Forelimb muscle (tissue), 1 donor: ENCODE results near the gene ALG14. TPM values are rescaled to one million over a fixed set of nuclear protein-coding genes. Genes with fewer than 3 reads are reported as not detected.
"Not testable (repeated sequence)": the region's sequence is repeated elsewhere in the genome, so short reads cannot be mapped to it uniquely, and the experiment has no call there.

ENCODE experiments used
- DNase-seq: peaks from one replicate; pipeline ENCODE4 v3.0.0-alpha.2; 2013; ENCODE audit warnings: low read depth
- polyA plus RNA-seq: library from polyadenylated mRNA; unstranded; fragments of 120-200 nt; gene quantifications from one replicate; pipeline ENCODE4 v1.2.1, GENCODE V29; 2013; ENCODE audit not compliant: insufficient read length

Gene ALG14
- polyA plus RNA-seq, 1 donor: 5.4 TPM

DNA sequence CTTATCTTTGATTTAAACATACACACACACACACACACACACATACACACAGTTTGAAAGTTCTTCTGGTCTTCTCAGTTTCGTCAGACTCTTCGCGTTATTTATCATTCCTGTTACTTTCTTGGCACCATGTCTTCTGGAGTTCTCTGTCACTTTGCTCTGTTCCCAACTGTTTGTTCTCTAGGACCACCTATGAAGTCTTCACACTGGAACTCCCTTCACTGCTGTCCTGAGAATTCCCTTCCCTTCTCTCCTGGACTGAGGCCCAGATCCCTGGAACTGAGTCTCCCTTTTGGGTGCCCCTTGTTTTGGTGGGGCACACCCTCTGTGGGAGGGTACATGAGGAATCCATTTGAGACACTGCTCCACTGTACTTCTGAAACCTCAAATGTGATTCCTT is 30.5 kb downstream of the ALG14 start:
- no peak for DNase-seq

GRCh38 chr1:95041491-95042165 is 31.1 kb downstream of the ALG14 start:
- DNase-seq: peak; percentile 82

- DNase-seq: no peak
Observed at GRCh38 chr1:95040032-95040525, 32.7 kb downstream of the ALG14 start.

DNA sequence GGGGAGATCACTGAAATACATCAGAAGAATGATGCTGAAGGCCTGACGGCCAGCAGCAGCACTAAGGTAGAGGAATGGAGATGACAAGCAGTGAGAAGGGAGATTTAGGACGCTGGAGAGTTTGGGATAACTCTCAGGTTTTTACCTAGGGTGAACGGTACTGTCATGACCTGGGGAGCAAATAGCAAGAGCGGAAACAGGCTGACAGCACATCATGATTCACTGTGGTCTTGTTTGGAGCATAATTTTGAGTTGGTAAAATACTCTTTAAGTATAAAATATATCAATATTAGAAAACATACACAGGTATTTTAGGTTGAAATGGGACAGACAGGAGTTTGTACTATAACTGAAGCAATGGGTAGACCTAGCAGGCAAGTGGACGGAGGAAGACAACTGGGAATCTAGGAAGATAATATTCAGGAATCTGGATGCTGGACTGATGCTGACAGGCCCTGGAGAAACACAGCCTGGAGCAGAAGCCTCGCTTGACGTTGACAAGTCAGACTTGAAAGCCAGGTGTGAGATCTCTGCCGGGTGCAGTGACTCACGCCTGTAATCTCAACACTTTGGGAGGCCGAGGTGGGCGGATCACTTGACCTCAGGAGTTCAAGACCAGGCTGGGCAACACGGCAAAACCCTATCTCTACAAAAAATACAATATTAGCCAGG is 33.3 kb downstream of the ALG14 start:
- DNase-seq: no peak

DNA sequence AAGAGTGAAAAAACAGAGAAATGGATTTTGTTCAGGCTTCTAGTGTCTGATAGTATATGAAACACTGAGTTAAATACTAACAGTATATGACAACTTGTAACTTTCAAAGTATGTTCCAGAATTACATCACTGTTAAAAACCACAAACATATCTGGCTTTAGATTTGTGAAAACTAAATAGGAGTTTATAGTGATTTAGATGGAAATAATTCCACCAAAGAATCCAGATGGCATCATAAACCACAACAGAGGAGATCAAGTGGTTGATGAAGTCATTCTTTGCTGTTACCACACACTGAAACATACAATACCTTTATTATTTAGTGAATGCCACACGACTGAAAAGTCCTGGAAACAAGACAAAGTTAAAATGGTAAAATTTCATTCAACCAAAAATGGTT is 37.2 kb downstream of the ALG14 start:
- DNase-seq: no peak

DNA sequence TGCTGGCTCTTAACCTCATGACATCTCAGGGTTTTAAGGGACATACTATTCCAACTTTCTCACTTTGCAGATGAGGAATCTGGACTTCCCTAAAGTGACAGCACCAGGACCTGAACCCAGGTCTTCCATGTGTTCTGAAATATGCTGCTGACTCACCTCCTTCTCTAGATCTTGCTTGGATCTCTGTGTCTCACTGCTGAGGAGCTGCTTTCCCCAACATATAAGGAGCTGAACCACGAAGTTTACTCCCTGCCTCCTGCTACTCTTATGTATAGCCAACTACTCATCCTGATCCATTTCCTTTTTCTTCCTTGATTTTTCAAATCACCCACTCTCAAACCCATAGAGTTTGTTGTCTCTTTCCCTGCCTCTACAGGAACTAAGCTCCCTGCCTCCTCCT is 38.2 kb downstream of the ALG14 start:
- no peak for DNase-seq

- DNase-seq: no peak
Observed at GRCh38 chr1:95033843-95034242, 38.9 kb downstream of the ALG14 start.

DNA sequence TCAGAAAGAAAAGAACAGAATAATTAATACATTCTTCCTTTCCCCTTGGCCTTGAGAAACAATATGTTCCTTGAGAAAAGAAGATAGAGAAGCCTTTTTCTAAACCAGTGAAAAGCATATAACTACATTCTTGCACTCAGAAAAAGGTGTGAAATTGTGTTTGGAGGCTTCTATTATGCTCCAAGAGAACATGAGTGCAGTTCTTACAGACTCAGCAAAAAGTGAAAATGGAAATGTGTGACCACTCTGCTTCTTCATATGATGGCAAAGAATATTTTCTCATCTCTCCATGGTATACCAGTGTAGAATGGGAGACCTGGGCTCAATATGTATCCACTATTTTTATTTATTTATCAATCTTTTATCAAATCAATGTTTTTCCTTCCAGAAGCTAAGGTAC is 43.2 kb downstream of the ALG14 start:
- DNase-seq: no peak

DNA sequence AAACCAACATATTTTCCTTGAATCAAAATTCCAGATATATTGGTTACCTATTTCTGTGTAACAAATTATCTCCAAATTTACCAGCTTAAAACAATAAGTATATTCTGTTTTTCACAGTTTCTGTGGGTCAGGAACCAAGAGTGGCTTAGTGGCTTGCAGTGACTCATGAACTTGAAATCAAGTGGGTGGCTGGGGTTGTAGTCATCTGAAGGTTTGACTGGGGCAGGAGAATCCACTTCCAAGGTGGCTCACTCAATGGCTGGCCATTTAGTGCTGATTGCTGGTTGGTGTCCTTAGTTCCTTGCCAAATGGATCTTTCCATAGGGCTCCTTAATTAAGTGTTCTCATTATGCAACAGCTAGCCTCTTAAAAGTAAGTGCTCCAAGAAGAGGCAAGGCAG is 43.8 kb downstream of the ALG14 start:
- no peak for DNase-seq

DNA sequence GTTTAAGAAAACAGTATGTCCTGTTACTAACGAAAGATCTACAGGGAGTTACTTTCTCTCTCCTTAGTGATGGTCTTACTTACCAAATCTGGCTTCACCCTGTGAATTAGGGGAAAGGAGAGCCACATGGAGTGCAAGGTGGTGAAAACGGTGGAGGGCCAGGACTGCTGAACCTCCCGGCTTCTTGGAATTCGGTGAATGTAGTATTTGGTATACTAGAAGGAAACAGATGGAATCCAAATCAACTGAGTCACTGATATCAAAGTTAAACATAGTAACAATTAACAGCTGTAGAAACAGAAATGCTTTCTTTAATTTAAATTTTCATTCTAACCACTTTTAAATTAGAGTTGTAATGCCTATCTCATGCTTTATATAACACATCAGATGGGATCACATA is 45.7 kb downstream of the ALG14 start:
- DNase-seq: no peak

- no peak for DNase-seq
Observed at GRCh38 chr1:95023399-95024043, 49.2 kb downstream of the ALG14 start.

GRCh38 chr1:95022644-95022926 is 50.2 kb downstream of the ALG14 start:
- no peak for DNase-seq

GRCh38 chr1:95021805-95022643 is 50.7 kb downstream of the ALG14 start:
- DNase-seq: peak; percentile 89

DNA sequence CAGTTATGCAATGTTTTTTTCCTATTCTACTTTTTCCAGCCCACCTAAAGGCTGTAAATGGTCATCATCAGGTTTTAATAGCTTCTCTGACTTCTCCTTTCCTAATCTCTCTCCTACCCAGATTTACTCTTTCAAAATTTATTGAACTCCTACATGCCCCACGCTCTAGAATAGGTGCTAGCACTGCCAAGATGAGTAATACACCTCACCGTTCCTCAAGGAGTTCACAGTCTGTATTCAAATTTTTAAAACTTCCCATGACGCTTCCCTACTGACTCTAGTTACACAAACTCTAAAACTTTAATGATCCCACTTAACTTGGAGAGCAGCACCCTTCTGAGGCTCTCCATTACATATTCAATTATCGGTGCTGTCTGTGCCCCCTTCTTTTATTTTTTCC is 51.6 kb downstream of the ALG14 start:
- DNase-seq: no peak

DNA sequence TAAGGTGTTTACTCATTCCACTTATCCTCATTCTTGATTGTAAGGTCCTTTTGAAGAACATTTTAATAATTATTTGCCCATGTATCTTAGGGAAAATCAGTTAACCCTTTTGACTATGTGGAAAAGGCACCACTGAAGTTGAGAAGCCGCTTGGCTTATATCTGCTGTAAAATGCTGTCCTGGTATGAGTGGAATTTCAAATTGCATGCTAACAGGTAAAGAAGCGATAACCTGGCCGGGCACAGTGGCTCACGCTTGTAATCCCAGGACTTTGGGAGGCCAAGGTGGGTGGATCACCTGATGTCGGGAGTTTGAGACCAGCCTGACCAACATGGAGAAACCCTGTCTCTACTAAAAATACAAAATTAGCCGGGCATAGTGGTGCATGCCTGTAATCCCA is 53.3 kb downstream of the ALG14 start:
- not testable (repeated sequence) for DNase-seq

GRCh38 chr1:95018602-95019369 is 54.0 kb downstream of the ALG14 start:
- DNase-seq: no peak

GRCh38 chr1:95017775-95018174 is 55.0 kb downstream of the ALG14 start:
- no peak for DNase-seq

GRCh38 chr1:95015076-95015475 is 57.7 kb downstream of the ALG14 start:
- no peak for DNase-seq

- DNase-seq: no peak
Observed at GRCh38 chr1:95013950-95014574, 58.7 kb downstream of the ALG14 start.

DNA sequence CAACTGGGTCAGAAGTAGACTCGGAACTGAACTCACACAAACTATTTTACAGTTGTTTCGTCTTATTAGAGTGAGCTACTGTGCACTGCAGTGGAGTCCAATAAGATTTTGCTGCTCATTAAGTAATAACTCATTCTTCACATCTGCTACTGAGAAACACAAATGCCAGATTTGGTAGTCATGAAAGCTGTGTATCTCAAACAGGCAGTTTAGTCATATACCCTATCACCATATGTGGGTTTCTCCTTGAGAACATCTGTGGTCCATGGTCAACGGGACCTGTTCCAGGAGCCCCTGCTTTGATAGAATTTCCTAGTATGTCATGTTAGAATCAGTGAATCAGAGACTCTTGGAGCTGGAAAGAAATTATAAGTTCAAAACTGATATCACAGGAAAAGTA is 60.4 kb downstream of the ALG14 start:
- DNase-seq: no peak

DNA sequence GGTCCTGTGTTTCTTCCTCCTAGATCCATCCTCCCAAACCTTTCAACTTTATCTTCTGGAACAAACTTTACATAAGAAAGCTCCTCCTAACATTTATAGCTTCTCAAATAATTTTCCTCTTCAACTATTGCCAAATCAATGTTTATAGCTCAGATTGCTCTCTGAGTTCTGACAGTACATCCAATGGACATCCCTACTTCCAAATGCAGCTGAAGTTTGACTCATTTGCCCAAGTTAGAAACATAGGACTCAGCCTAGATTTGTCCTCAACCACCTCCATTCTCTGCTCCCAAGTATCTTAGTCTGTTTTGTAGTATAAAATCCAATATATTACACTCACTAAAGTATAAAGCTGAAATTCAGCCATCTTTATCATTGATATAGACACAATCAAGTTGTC is 62.6 kb downstream of the ALG14 start:
- no peak for DNase-seq
